H9 (cell line): ENCODE results near the gene ACAD8. TPM values are rescaled to one million over a fixed set of nuclear protein-coding genes. Genes with fewer than 3 reads are reported as not detected.

Experiments
- DNase-seq: peaks from one replicate; pipeline ENCODE4 v3.0.0-alpha.2; 2017
- H2AFZ ChIP-seq: one replicate; pipeline ENCODE4 v1.6.1; 2013; ENCODE audit warnings: mild to moderate bottlenecking, low read length, control low read depth, moderate library complexity
- H2AK5ac ChIP-seq: 2 replicates; pipeline ENCODE4 v1.6.1; 2013; ENCODE audit warnings: low read length, control low read depth, mixed read lengths; ENCODE audit not compliant: insufficient read length
- H2BK120ac ChIP-seq: one replicate; pipeline ENCODE4 v1.6.1; 2013; ENCODE audit warnings: low read depth, mild to moderate bottlenecking, low read length, control low read depth, inconsistent platforms; ENCODE audit not compliant: poor library complexity, severe bottlenecking
- H2BK12ac ChIP-seq: 2 replicates; pipeline ENCODE4 v1.6.1; 2013; ENCODE audit warnings: low read length, control low read depth, mixed read lengths, low read depth; ENCODE audit not compliant: insufficient read length
- H2BK15ac ChIP-seq: 2 replicates; pipeline ENCODE4 v1.6.1; 2013; ENCODE audit warnings: low read depth, low read length, control low read depth
- H2BK20ac ChIP-seq: one replicate; pipeline ENCODE4 v1.6.1; 2013; ENCODE audit warnings: low read depth, mild to moderate bottlenecking, low read length, control low read depth, inconsistent platforms; ENCODE audit not compliant: poor library complexity, severe bottlenecking
- H2BK5ac ChIP-seq: 2 replicates; pipeline ENCODE4 v1.6.1; 2013; ENCODE audit warnings: low read length, control low read depth, mixed read lengths; ENCODE audit not compliant: insufficient read length
- H3K14ac ChIP-seq: 2 replicates; pipeline ENCODE4 v1.6.1; 2013; ENCODE audit warnings: low read length, control low read depth; ENCODE audit not compliant: insufficient read depth
- H3K18ac ChIP-seq: 2 replicates; pipeline ENCODE4 v1.6.1; 2013; ENCODE audit warnings: low read depth, mild to moderate bottlenecking, mixed read lengths, low read length, control low read depth; ENCODE audit not compliant: insufficient read length
- H3K23ac ChIP-seq: 2 replicates; pipeline ENCODE4 v1.6.1; 2013; ENCODE audit warnings: low read length, control low read depth, mixed read lengths, low read depth; ENCODE audit not compliant: insufficient read length
- H3K23me2 ChIP-seq: 2 replicates; pipeline ENCODE4 v1.6.1; 2013; ENCODE audit warnings: low read depth, mild to moderate bottlenecking, mixed read lengths, low read length, control low read depth; ENCODE audit not compliant: insufficient read length, poor library complexity, severe bottlenecking
- H3K27ac ChIP-seq: 2 replicates; pipeline ENCODE4 v1.5.1; 2013; ENCODE audit warnings: low read length, control low read depth, mixed read lengths, low read depth; ENCODE audit not compliant: insufficient read length
- H3K27me3 ChIP-seq: 2 replicates; pipeline ENCODE4 v1.6.1; 2013; ENCODE audit warnings: low read length, control low read depth, inconsistent platforms; ENCODE audit not compliant: insufficient read depth
- H3K4ac ChIP-seq: 2 replicates; pipeline ENCODE4 v1.6.1; 2013; ENCODE audit warnings: low read depth, mild to moderate bottlenecking, control low read depth, inconsistent platforms, low read length, moderate library complexity
- H3K4me1 ChIP-seq: 2 replicates; pipeline ENCODE4 v1.6.1; 2013; ENCODE audit warnings: low read length, control low read depth, inconsistent platforms; ENCODE audit not compliant: insufficient read depth
- H3K4me2 ChIP-seq: 2 replicates; pipeline ENCODE4 v1.6.1; 2013; ENCODE audit warnings: low read length, control low read depth, mixed read lengths; ENCODE audit not compliant: insufficient read length, insufficient read depth
- H3K56ac ChIP-seq: 2 replicates; pipeline ENCODE4 v1.6.1; 2013; ENCODE audit warnings: low read depth, mild to moderate bottlenecking, mixed read lengths, low read length, control low read depth; ENCODE audit not compliant: insufficient read length
- H3K79me1 ChIP-seq: 2 replicates; pipeline ENCODE4 v1.6.1; 2013; ENCODE audit warnings: low read depth, mild to moderate bottlenecking, moderate library complexity, low read length, control low read depth, inconsistent platforms; ENCODE audit not compliant: insufficient read depth, poor library complexity, severe bottlenecking
- H3K79me2 ChIP-seq: 2 replicates; pipeline ENCODE4 v1.6.1; 2013; ENCODE audit warnings: low read length, control low read depth, inconsistent platforms; ENCODE audit not compliant: insufficient read depth
- H3K9ac ChIP-seq: 2 replicates; pipeline ENCODE4 v1.6.1; 2013; ENCODE audit warnings: low read length, control low read depth, mixed read lengths; ENCODE audit not compliant: insufficient read length; ENCODE audit errors: extremely low read depth
- H3K9me3 ChIP-seq: one replicate; pipeline ENCODE4 v1.6.1; 2013; ENCODE audit warnings: low read depth, low read length, inconsistent platforms; ENCODE audit not compliant: control insufficient read depth
- H3T11ph ChIP-seq: one replicate; pipeline ENCODE4 v1.6.1; 2013; ENCODE audit warnings: mild to moderate bottlenecking, low read length, control low read depth, inconsistent platforms
- H4K20me1 ChIP-seq: one replicate; pipeline ENCODE4 v1.6.1; 2013; ENCODE audit not compliant: control insufficient read depth, insufficient read length, insufficient read depth
- H4K5ac ChIP-seq: 2 replicates; pipeline ENCODE4 v1.6.1; 2013; ENCODE audit warnings: low read depth, mild to moderate bottlenecking, mixed read lengths, low read length, control low read depth; ENCODE audit not compliant: insufficient read length
- H4K8ac ChIP-seq: replicated peaks from 2 replicates; pipeline ENCODE4 v1.6.1; 2013; ENCODE audit warnings: low read length, control low read depth, mixed read lengths, low read depth; ENCODE audit not compliant: insufficient read length
- H4K91ac ChIP-seq: 2 replicates; pipeline ENCODE4 v1.6.1; 2013; ENCODE audit warnings: low read depth, mild to moderate bottlenecking, moderate library complexity, mixed read lengths, low read length, control low read depth; ENCODE audit not compliant: insufficient read length
- H3K27ac Mint-ChIP-seq, 3 experiments: 2 replicates in 2 of 3; 3 replicates in 1 of 3; pipeline ENCODE4 v1.8.0; 2020 to 2021; ENCODE audit warnings: mixed read lengths in 3 of 3, mild to moderate bottlenecking in 1 of 3, moderate library complexity in 1 of 3
- H3K27me3 Mint-ChIP-seq: 2 replicates; pipeline ENCODE4 v1.8.0; 2021; ENCODE audit warnings: low read depth, mild to moderate bottlenecking, moderate library complexity, mixed read lengths
- H3K36me3 Mint-ChIP-seq, 3 experiments: 2 replicates in 2 of 3; 3 replicates in 1 of 3; pipeline ENCODE4 v1.8.0; 2020 to 2021; ENCODE audit warnings: low read depth in 3 of 3, mixed read lengths in 3 of 3; ENCODE audit not compliant: insufficient read depth in 1 of 3
- H3K4me1 Mint-ChIP-seq, 2 experiments: 2 replicates each; pipeline ENCODE4 v1.8.0; 2020; ENCODE audit warnings: mixed read lengths in 2 of 2
- H3K4me3 Mint-ChIP-seq, 2 experiments: 2 replicates in 1 of 2; 3 replicates in 1 of 2; pipeline ENCODE4 v1.8.0; 2020 to 2021; ENCODE audit warnings: mild to moderate bottlenecking in 2 of 2, mixed read lengths in 2 of 2, moderate library complexity in 1 of 2
- H3K9me3 Mint-ChIP-seq, 2 experiments: 2 replicates in 1 of 2; 3 replicates in 1 of 2; pipeline ENCODE4 v1.8.0; 2020; ENCODE audit warnings: mild to moderate bottlenecking in 2 of 2, mixed read lengths in 2 of 2, moderate library complexity in 1 of 2
- CTCF ChIP-seq: fragments of 200-600 bp; sonication (generic); conservative IDR thresholded peaks from 3 replicates; pipeline ENCODE4 v1.8.0; 2021; ENCODE audit warnings: antibody characterized with exemption, mild to moderate bottlenecking
- WGBS: extraction: QIAGEN DNeasy Blood & Tissue Kit; methylation state at CpG from one replicate; pipeline ENCODE4 v1.1.7; 2013; ENCODE audit warnings: missing lambda C conversion rate, low lambda C conversion rate, mixed read lengths; ENCODE audit not compliant: insufficient read length; ENCODE audit errors: extremely low coverage; 5-methylcytosine and 5-hydroxymethylcytosine counted together
- total RNA-seq: library from RNA; stranded (reverse); gene quantifications from 2 replicates; pipeline ENCODE4 v1.2.1, GENCODE V29; 2021

The ACAD8 gene
- total RNA-seq, 1 experiment from 2014 or later = 46.8 TPM

DNA sequence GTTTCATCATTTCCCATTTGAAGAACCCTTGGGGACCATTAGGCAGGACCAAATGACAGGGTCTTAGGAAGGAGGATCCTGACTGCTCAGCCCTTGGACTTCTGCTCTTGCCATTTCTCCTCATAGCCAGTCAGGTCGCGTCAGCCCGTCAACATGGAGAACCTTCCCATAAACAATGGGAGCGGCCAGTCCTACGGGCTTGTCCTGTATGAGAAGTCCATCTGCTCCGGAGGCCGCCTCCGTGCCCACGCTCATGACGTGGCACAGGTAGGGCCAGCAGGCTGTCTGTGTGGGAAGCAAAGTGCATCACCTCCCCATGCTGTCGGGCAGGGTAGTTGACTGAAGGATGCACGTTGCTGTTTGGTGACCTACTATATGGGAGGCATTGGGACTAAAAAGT is 58.9 kb downstream of the ACAD8 start:
- Histone ChIP-seq H4K91ac (no peak overlapping the region), H2BK20ac (no peak overlapping the region), H2BK5ac (no peak overlapping the region), H3K56ac (no peak overlapping the region), H3K27me3 (no peaks in the 10 kb centered on the region), H3T11ph (no peak overlapping the region), H2BK120ac (no peak overlapping the region), H3K79me1 (no peaks in the 10 kb centered on the region), H3K23ac (no peak overlapping the region), H3K4me2 (no peak overlapping the region), H2BK15ac (no peak overlapping the region), H4K8ac (no peak overlapping the region), H2BK12ac (no peak overlapping the region), H3K27ac (no peak overlapping the region), H4K20me1 (no peaks in the 10 kb centered on the region), H3K14ac (no peak overlapping the region), H3K9me3 (peaks cover 5% of the 10 kb centered on the region), H3K79me2 (no peaks in the 10 kb centered on the region), H2AFZ (no peak overlapping the region), H3K4ac (no peak overlapping the region), H3K4me1 (no peaks in the 10 kb centered on the region), H2AK5ac (no peak overlapping the region), H3K9ac (no peak overlapping the region), H3K23me2 (no peaks in the 10 kb centered on the region), H4K5ac (no peak overlapping the region), H3K18ac (no peak overlapping the region)
- peaks cover 0 to 2% of the 10 kb centered on the region in 2 experiments; a peak in 3 of 4 replicates for H3K4me1 Mint-ChIP-seq
- H3K9me3 Mint-ChIP-seq = peaks cover 3 to 7% of the 10 kb centered on the region in 2 experiments; a peak in 2 of 5 replicates
- TF ChIP-seq CTCF = no peak
- no peak overlapping the region; a peak in 1 of 7 replicates for H3K27ac Mint-ChIP-seq
- DNase-seq = no peak
- no peaks in the 10 kb centered on the region; the same call in 1 of the 2 replicates for H3K27me3 Mint-ChIP-seq
- no peak overlapping the region for H3K4me3 Mint-ChIP-seq
- H3K36me3 Mint-ChIP-seq = peaks cover 22 to 43% (median 32%) of the 10 kb centered on the region in 3 experiments
- no CpG with 5 or more reads among the region's 12 CpGs for WGBS
